ENCODE data around the gene STRN.

DNA sequence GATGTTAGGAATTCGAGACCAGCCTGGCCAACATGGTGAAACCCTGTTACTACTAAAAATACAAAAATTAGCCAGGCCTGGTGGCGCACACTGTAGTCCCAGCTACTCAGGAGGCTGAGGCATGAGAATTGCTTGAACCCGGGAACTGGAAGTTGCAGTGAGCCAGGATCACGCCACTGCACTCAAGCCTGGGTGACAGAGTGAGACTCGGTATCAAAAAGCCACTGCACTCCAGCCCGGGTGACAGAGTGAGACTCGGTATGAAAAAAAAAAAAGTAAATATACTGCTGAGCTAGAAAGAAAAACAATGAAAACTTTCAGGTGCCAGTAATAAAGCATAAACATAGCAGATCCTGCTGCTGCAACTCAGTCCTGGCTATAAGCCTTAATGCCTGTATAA lies 73.5 kb downstream of the STRN start:
- TF ChIP-seq, protein P1, sequence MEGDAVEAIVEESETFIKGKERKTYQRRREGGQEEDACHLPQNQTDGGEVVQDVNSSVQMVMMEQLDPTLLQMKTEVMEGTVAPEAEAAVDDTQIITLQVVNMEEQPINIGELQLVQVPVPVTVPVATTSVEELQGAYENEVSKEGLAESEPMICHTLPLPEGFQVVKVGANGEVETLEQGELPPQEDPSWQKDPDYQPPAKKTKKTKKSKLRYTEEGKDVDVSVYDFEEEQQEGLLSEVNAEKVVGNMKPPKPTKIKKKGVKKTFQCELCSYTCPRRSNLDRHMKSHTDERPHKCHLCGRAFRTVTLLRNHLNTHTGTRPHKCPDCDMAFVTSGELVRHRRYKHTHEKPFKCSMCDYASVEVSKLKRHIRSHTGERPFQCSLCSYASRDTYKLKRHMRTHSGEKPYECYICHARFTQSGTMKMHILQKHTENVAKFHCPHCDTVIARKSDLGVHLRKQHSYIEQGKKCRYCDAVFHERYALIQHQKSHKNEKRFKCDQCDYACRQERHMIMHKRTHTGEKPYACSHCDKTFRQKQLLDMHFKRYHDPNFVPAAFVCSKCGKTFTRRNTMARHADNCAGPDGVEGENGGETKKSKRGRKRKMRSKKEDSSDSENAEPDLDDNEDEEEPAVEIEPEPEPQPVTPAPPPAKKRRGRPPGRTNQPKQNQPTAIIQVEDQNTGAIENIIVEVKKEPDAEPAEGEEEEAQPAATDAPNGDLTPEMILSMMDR (IDR thresholded peaks at IDR 0.05): no peak
- no peak for TF ChIP-seq ZFX (IDR thresholded peaks at IDR 0.05; ENCODE audit: borderline replicate concordance)
